HG02884 (cell line): Measurements from ENCODE around the gene DNAL1.
"Not testable (repeated sequence)": the region's sequence is repeated elsewhere in the genome, so short reads cannot be mapped to it uniquely, and the experiment has no call there.

ENCODE experiments used
- ATAC-seq: cut with Tn5 transposase; IDR thresholded peaks from one replicate; pipeline ENCODE4 v1.9.1; 2021; ENCODE audit warnings: mild to moderate bottlenecking, moderate library complexity; ENCODE audit not compliant: unreplicated experiment

The DNAL1 gene, protein sequence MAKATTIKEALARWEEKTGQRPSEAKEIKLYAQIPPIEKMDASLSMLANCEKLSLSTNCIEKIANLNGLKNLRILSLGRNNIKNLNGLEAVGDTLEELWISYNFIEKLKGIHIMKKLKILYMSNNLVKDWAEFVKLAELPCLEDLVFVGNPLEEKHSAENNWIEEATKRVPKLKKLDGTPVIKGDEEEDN

DNA sequence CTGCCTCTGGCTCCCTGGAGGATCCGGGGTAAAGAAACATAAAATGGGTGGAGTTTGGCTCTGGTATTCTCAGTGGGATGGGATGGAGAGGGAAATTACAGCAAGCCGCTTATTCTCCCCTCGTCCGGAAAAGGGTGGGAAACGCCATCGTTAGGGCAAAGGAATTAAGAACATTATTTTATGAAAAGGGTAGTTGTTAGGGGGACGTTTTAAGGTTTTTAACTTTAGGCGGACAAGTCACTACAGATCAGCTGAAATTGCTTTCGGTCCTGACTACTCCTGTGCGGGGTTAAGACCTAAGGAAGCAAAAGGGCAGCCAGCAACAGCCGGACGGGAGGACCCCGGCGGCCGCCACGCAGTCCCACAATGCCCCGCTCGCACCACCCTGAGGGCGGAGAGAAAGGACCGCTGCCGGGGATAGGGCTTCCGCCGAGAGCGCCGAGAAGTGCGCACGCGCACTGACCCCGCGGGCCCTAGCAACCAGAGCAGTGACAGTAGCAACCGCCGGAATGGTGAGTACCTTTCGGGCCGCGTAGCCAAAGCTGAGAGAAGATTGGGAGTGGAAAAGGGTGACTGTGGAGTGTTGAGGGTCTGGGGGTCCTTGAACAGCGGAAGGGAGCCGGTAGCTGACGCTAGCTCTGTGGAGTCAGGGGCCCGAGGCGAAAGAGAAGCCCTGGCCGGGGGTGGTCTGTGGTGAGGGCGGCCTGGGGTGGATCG lies at the start of gene DNAL1:
Gene DNAL1 (plus strand): TSS at position 456 of the 717 bp plus-strand sequence. CDS start 54 bp downstream, at position 510.
- ATAC-seq: peak; percentile 84

DNA sequence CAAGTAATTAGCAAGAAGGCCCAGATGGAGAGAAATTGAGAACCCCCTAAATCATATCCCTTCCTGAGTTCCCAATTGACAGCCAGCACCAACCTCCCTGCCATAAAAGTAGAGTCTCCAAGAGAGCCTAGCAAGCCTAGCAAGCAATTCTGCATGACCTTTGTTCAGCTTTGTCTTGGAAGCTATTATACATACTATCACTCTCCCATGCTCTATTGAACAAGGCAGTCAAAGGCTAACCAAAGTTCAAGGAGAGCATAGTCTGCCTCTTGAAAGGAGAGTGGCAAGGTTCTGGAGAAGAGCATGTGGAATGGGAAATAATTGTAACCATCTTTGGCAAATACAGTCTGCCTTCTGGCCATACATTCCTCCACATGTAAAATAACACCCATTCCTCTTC lies 45.3 kb upstream of the DNAL1 start:
- no peak for ATAC-seq

DNA sequence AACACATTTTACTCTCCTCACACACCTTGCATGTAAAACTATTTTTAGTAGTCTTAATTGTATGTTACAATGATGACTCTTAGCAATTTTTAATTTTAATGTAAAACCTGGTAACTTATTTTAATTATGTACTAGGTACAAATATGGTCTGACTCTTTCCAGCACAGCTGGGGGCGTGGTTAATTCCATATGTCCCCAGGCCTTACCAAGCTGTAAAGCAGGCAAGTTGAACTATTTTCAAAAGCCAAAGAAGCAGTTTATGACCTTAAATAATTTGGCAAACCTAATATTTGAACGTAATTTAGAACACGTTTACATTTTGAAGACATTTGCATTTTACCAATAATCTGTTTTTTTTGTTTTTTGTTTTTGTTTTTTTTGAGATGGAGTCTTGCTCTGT lies 41.8 kb upstream of the DNAL1 start:
- ATAC-seq: no peak

DNA sequence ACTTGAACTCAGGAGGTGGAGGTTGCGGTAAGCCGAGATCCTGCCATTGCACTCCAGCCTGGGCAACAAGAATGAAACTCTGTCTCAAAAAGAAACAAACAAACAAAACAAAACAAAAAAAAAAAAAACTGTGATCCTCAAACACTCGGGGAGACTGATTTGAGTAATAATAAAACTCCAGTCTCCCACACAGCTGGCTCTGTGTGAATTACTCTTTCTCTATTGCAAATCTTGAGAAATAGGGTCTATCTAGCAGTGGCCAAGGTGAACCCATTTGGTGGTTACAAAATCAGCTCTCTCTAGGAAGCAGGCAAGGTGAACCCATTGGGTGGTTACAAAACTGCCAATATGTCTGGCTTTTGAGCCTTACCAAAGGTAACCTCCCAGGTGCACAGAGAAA lies 38.5 kb upstream of the DNAL1 start:
- no peak for ATAC-seq

DNA sequence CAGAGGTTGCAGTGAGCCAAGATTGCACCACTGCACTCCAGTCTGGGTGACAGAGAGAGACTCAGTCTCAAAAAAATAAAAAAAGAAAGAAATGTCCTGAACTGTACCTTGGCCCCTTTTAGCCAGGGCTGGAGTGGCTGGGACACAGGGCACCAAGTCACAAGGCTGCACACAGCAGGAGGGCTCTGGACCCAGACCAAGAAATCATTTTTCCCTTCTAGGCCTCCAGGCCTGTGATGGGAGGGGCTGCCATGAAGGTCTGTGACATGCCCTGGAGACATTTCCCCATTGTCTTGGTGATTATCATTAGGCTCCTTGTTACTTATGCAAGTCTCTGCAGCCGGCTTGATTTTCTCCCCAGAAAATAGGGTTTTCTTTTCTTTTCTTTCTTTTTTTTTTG lies 37.5 kb upstream of the DNAL1 start:
- ATAC-seq: no peak

DNA sequence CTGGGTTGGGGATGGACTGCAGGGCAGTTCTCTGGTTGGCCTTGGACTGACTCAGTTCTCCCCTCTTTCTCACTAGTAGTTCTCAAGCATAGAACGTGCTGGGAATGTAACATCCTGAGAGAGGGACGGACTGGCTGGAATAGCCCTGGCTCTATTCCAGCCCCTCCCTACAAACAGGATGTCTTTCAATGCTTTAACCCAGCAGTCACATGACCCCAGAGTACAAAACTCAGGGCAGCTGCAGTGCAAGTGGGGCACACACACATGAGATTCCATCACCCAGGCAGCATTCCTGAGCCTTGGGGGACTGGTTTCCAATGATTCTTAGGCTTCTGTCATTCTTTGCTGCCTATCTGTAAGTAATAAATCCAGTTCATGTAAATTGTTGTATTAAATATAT lies 34.1 kb upstream of the DNAL1 start:
- no peak for ATAC-seq

DNA sequence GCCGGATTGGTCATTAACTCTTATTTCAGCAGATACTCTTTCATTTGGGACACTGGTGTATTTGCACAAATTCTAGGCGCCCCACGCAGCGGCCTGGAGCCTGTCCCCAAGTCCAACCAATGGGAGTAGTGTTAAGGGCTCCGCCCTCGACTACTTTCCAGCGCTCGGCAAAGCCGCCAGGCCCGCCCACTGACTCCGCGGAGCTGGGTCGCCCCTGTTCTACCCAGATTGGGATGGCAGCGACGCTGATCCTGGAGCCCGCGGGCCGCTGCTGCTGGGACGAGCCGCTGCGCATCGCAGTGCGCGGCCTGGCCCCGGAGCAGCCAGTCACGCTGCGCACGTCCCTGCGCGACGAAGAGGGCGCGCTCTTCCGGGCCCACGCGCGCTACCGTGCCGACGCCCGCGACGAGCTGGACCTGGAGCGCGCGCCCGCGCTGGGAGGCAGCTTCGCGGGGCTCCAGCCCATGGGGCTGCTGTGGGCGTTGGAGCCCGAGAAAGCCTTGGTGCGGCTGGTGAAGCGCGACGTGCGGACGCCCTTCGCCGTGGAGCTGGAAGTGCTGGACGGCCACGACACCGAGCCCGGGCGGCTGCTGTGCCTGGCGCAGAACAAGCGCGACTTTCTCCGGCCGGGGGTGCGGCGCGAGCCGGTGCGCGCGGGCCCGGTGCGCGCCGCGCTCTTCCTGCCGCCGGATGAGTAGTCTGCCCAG lies 32.3 kb upstream of the DNAL1 start, which contains the start of gene ACOT6:
Gene ACOT6 (plus strand): TSS at position 179 of the 707 bp plus-strand sequence. CDS start 55 bp downstream, at position 234.
- peak; percentile 66 for ATAC-seq

DNA sequence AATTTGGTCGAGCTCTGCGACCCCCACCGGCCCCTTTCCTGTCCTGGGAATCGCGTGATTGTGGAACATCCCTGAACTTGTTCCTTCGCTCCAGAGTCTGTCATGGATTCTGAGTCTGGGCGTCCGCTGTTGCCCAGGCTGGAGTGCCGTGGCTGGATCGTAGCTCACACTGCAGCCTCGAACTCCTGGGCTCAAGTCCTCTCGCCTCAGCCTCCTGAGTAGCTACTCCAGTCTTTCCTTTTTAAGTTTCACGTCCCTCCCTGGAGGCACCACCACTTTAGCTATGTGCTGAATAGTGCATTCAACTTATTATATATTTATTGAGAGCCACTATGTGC lies 31.8 kb upstream of the DNAL1 start:
- ATAC-seq: no peak

DNA sequence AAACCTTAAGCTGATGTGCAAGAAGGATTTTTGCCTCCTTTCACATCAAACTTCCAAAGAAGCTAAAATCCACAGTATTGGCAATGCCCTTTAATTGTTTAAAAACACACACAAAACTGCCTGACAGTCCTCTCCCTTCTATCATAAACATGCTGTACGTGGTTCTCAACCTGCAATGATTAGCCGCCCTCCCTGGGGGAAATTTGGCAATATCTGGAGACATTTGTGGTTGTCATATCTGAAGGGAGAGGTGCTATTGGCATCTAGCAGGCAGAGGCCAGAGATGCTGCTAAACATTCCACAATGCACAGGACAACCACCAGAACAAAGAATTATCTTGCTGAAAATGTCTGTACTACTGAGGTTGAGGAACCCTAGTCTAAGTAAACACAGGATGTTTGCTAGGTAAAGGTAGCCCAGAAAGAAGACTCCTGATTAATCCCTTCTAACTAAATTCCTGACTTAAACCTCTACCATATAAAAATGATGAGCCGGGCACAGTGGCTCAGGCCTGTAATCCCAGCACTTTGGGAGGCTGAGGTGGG lies 31.3 kb upstream of the DNAL1 start:
- ATAC-seq: no peak

DNA sequence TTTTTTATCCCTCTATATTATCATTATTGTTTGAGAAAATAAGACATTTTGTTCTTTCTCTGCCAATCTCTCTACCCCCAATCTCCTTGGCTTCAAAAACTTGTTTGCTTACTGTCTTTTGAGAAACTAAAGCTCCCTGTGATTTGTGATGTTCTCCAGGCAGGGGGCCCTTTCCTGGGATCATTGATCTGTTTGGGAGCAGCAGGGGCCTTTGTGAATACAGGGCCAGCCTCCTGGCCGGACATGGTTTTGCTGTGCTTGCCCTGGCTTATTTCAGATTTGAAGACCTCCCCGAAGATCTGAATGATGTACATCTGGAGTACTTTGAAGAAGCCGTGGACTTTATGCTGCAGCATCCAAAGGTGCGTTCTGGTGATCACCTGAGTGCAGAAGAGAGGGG lies 28.0 kb upstream of the DNAL1 start:
- ATAC-seq: no peak

DNA sequence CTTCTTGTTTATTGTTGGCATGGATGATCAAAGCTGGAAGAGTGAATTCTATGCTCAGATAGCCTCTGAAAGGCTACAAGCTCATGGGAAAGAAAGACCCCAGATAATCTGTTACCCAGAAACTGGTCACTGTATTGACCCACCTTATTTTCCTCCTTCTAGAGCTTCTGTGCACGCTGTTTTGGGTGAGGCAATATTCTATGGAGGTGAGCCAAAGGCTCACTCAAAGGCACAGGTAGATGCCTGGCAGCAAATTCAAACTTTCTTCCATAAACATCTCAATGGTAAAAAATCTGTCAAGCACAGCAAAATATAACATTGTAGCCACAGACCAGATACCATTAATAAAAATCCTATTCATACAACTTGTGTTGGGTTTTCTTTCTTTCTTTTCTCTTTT lies 25.3 kb upstream of the DNAL1 start:
- ATAC-seq: no peak

DNA sequence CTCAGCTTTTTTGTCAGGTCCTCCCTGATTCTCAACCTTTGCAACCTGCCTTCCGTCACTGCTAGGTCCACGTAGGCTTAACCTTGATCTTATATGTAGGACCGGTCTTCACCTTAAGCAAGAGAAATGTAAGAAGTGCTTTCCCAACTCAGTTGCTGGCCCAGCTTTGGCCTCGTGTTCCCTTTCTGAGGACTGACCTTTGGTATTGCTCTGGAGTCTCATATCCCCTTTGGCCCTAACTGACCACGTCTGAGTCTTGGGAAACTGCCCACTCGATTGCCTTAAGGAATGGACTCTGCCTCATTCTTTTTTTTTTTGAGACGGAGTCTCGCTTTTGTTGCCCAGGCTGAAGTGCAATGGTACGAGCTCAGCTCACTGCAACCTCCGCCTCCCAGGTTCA lies 24.5 kb upstream of the DNAL1 start:
- ATAC-seq: no peak

DNA sequence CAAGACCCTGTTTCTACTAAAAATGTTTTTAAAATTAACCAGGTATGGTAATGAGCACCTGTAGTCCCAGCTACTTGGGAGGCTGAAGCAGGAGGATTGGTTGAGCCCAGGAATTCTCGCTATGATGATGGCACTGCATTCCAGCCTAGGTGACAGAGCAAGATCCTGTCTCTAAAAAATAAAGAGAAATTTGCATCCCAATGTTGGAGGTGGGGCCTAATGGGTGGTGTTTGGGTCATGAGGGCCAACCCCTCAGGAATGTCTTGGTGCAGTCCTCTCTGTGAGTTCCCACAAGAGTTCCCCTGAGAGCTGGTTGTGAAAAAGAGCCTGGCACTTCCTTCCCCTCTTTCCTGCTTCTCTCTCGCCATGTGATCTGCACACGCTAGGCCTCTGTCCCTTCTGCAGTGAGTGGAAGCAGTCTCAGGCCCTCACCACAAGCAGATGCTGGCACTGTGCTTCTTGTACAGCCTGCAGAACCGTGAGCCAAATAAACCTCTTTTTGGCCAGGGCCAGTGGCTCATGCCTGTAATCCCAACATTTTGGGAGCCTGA lies 21.2 kb upstream of the DNAL1 start:
- no peak for ATAC-seq

DNA sequence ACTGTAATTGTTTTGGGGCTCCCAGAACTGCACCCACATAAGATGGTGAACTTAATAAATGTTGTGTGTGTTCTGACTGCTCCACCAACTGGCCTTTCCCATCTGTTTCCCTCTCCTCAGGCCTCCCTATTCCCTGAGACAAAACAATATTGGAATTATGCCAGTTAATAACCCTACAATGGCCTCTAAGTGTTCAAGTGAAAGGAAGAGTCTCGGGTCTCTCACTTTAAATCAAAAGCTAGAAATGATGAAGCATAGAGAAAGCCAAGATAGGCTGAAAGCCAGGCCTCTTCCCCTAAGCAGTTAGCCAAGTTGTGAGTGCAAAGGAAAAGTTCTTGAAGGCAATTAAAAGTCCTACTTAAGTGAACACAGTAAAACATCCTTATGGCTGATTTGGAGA lies 19.1 kb upstream of the DNAL1 start:
- no peak for ATAC-seq

DNA sequence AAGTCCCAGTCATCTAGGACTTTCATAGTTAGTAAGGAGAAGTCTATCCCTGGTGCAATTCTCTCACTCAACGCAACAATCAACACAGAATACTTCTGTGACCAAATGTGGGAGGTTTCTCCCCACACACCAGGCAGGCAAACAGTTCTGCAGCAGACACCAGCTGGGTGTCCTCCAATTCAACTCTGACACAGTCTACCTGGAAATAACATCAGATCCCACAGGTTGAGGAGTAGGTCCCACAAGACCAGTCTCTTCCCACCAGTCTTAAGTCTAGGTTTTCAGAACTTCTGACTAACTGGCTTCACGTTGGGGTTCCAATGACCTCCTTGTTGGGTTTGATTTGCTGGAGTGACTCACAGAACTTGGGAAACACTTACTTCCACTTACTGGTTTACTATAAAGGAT lies 17.6 kb upstream of the DNAL1 start:
- no peak for ATAC-seq

DNA sequence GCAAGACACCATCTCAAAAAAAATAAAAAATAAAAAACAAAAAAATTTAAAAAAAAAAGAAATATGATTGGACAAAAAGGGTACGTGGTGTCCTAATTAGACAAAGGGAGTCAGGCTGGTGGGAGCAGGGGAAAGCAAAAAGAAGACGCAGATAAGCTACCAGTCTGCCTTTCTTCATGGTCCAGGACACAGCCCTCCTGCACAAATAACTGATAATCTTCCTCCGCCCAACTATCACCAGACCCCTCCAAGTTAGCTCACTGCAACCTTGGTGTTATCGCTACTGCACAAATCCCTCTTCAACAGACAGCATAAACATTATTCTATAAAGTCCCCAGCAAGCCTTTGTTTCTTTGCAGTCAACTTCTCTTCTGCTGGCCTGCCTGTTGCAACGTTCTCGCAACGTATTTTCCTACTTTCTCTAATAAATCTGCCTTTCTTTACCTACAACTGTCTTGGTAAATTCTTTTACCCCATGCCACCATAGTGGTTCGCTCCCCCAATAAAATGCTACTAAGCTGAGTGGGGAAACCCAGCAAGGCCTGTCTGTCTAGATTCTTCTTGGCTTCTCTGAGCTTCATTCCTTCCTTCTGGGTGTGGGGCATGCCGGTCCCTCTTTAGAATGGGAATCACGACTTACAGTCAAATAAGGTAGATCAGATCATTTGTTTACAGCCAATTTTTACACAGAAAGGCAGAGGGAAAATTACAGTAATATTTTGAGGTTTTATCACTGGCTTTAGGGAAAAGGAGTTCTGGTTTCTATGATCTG lies 14.6 kb upstream of the DNAL1 start:
- ATAC-seq: no peak

DNA sequence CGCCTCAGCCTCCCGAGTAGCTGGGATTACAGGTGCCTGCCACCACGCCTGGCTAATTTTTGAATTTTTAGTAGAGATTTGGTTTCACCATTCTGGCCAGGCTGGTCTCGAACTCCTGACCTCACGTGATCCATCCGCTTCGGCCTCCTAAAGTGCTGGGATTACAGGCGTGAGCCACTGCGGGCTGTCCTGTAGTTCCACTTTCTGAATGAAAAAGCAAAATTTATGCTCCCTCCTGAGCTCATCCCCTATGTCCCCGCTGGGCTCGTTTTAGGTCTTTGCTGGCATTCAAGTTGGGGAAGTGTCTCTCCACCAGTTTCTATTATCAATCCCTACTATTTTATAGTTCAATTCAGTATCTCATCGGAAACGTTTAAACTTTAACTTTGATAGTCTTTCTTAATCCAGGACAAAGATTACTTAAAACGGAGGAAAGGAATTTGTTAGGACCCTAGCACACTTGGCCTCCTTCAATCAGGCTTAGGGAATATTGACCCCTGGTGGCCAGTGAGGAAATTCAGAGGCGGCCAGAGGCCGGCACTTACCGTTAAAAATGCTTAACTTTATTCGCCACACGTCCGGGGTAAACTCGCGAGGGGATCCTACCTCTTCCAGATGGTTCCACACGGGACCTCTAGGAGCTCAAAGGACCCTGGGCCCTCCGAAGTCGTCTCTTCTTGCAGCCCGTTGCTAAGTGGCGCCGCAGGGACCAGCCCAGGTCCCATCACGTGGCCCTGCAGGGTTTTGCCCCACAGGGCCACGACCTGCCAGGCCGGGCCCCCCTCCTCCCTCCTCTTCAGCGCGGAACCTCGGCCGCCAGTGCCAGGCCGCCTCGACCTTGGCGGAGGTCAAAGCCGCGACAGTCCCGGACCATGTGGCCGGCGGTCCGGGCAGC lies 11.4 kb upstream of the DNAL1 start:
- no peak for ATAC-seq

DNA sequence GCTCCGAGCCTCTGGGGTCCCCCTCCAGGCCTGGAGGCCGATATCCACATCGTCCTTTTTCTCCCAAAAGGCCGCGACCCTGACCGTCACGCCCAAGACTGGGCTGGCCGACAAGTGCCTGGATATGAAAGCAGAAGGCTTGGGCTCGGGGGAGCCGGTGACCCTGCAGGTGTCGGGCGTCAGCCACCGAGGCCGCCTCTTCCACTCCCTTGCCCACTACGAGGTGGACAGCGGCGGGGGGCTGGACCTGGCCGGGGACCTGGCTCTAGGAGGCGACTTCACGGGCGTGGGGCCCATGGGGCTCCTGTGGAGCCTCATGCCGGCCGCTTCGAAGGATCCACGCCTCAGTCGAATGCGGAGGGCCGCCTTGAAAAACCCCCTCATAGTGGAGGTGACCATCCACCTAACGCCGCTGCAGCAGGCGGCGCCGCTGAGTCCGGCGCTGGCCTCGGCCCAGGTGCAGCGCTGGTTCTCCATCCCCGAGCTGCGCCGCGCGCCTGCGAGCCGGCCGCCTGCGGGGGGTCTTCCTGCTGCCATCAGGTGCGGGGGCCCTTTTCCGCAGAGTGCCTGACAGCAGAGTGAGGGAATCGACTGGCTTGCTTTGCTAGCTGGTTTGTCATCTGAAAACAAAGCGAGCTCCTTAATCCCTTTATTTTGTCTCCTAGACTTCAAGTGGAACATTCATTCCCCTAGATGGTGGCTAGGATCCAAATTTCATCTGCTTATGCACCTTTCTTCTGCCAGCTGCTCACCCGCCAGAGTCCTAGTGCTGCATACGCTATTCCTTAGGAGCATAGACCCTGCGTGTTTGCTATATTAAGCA lies 10.6 kb upstream of the DNAL1 start:
- ATAC-seq: no peak

DNA sequence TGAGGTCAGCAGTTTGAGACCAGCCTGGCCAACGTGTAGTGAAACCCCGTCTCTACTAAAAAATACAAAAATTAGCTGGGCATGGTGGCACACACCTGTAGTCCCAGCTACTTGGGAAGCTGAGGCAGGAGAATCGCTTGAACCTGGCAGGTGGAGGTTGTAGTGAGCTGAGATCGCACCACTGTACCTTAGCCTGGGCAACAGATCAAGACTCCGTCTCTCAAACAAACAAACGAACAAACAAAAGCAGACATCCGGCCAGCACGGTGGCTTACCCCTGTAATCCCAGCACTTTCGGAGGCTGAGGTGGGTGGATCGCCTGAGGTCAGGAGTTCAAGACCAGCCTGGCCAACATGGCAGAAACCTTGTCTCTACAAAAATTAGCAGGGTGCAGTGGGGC lies 8.4 kb upstream of the DNAL1 start:
- not testable (repeated sequence) for ATAC-seq
